Neutrophil (primary cell): Measurements from ENCODE around the gene PTPRQ.

ENCODE experiments used
- H3K27ac ChIP-seq: fragments of 200-600 bp; sonication (generic); 2 replicates; pipeline ENCODE4 v1.5.1; 2016; ENCODE audit warnings: mild to moderate bottlenecking, moderate library complexity
- H3K27me3 ChIP-seq: fragments of 200-600 bp; sonication (generic); 2 replicates; pipeline ENCODE4 v1.6.0; 2016; ENCODE audit warnings: mild to moderate bottlenecking
- H3K36me3 ChIP-seq: fragments of 200-600 bp; sonication (generic); 2 replicates; pipeline ENCODE4 v1.5.1; 2017
- H3K4me1 ChIP-seq, 2 experiments: fragments of 200-600 bp in 1 of 2; sonication (generic) in 1 of 2; 1 replicate in 1 of 2; 2 replicates in 1 of 2; pipeline versions ENCODE4 v1.5.1 to v1.6.1; 2013 to 2016; ENCODE audit warnings: low read depth in 1 of 2, low read length in 1 of 2, mild to moderate bottlenecking in 1 of 2, moderate library complexity in 1 of 2; ENCODE audit not compliant: control insufficient read depth in 1 of 2, insufficient read depth in 1 of 2
- H3K4me3 ChIP-seq, 2 experiments: fragments of 200-600 bp in 1 of 2; sonication (generic) in 1 of 2; 1 replicate in 1 of 2; 2 replicates in 1 of 2; pipeline ENCODE4 v1.5.1; 2013 to 2016; ENCODE audit warnings: low read depth in 1 of 2, low read length in 1 of 2, mild to moderate bottlenecking in 1 of 2, moderate library complexity in 1 of 2
- H3K9me3 ChIP-seq: fragments of 200-600 bp; sonication (generic); 2 replicates; pipeline ENCODE4 v1.5.1; 2016
- CTCF ChIP-seq: fragments of 200-600 bp; sonication (generic); IDR thresholded peaks from 2 replicates; pipeline ENCODE4 v1.5.1; 2016; ENCODE audit warnings: antibody characterized with exemption

The PTPRQ gene

DNA sequence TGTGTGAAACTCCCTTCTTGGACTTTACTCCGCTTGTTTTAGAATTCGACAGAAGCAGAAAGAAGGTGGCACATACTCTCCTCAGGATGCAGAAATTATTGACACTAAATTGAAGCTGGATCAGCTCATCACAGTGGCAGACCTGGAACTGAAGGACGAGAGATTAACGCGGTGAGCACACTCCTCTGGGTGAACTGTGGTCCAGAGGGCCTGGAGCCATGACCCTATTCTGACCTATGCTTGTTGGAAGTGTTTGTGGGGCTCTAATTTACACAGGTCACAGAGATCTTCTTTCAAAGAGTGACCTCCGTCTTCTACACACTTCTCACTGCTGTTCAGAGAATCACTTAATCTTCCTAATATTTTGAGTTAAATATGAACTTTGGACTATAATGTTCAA is 190.9 kb downstream of the PTPRQ start:
- Histone ChIP-seq H3K4me1 (no peaks in the 10 kb centered on the region), H3K27ac (no peak overlapping the region), H3K9me3 (no peaks in the 10 kb centered on the region), H3K4me3 (no peak overlapping the region), H3K36me3 (no peaks in the 10 kb centered on the region), H3K27me3 (no peaks in the 10 kb centered on the region)
- TF ChIP-seq CTCF: no peak

DNA sequence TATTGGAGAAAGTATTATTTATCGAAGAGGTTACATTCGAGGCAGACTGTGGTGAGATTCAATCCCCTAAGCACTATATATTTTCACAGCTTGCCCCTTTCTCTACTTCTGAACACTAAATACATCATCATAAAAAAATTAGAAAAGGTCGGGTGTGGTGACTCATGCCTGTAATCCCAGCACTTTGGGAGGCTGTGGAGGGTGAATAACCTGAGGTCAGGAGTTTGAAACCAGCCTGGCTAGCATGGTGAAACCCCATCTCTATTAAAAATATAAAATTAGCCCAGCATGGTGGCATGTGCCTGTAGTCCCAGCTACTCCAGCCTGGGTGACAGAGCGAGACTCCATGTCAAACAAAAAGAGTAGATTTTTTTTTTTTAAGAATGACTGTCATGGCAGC is 192.8 kb downstream of the PTPRQ start:
- no peak overlapping the region for H3K27ac ChIP-seq
- H3K27me3 ChIP-seq: no peaks in the 10 kb centered on the region
- no peaks in the 10 kb centered on the region for H3K4me1 ChIP-seq
- TF ChIP-seq CTCF: no peak
- H3K36me3 ChIP-seq: no peaks in the 10 kb centered on the region
- no peak overlapping the region for H3K4me3 ChIP-seq
- no peaks in the 10 kb centered on the region for H3K9me3 ChIP-seq

DNA sequence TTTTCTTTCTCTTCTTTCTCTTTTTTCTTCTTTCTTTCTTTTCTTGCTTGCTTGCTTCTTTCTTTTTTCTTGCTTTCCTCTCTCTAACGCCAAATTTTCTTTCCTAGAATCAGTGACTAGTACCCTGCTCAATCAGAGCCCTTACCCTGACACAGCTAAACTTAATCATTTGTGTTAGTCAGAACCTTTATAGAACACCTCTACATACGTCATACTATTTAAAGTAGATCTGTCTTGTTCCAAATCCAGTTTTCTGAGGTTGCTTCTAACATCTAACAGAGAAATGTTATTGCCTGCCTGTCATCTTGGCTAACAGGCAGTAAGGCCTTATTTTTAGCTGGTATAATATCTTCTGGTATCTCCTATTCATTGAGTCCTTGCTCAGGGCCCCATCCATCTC is 197.9 kb downstream of the PTPRQ start:
- no peaks in the 10 kb centered on the region for H3K36me3 ChIP-seq
- no peaks in the 10 kb centered on the region for H3K9me3 ChIP-seq
- no peaks in the 10 kb centered on the region for H3K27me3 ChIP-seq
- H3K27ac ChIP-seq: no peak overlapping the region
- H3K4me1 ChIP-seq: no peaks in the 10 kb centered on the region
- no peak overlapping the region for H3K4me3 ChIP-seq
- no peak for TF ChIP-seq CTCF

- TF ChIP-seq CTCF: no peak
- H3K27me3 ChIP-seq: no peaks in the 10 kb centered on the region
- H3K27ac ChIP-seq: no peak overlapping the region
- no peaks in the 10 kb centered on the region for H3K9me3 ChIP-seq
- H3K4me3 ChIP-seq: no peak overlapping the region
- H3K4me1 ChIP-seq: no peaks in the 10 kb centered on the region
- no peaks in the 10 kb centered on the region for H3K36me3 ChIP-seq
These were observed 199.9 kb downstream of the PTPRQ start for GRCh38 chr12:80643961-80644360.

GRCh38 chr12:80648881-80649280 is 204.8 kb downstream of the PTPRQ start:
- H3K9me3 ChIP-seq: no peaks in the 10 kb centered on the region
- H3K27ac ChIP-seq: no peak overlapping the region
- no peak for TF ChIP-seq CTCF
- no peaks in the 10 kb centered on the region for H3K27me3 ChIP-seq
- no peak overlapping the region for H3K4me3 ChIP-seq
- no peaks in the 10 kb centered on the region for H3K4me1 ChIP-seq
- H3K36me3 ChIP-seq: no peaks in the 10 kb centered on the region

- TF ChIP-seq CTCF: no peak
- no peaks in the 10 kb centered on the region for H3K36me3 ChIP-seq
- no peaks in the 10 kb centered on the region for H3K9me3 ChIP-seq
- no peaks in the 10 kb centered on the region for H3K27me3 ChIP-seq
- H3K27ac ChIP-seq: no peak overlapping the region
- no peak overlapping the region for H3K4me3 ChIP-seq
- H3K4me1 ChIP-seq: no peaks in the 10 kb centered on the region
These were observed 211.7 kb downstream of the PTPRQ start for GRCh38 chr12:80655751-80656150.
